Mononuclear cell (primary cell): ENCODE measurements around the gene KCP. TPM values are rescaled to one million over a fixed set of nuclear protein-coding genes. Genes with fewer than 3 reads are reported as not detected.

Source experiments
- H3K27me3 ChIP-seq: 2 replicates; pipeline ENCODE4 v1.6.0; 2011; ENCODE audit warnings: low read length, control low read depth; ENCODE audit not compliant: insufficient read depth
- H3K4me1 ChIP-seq: 2 replicates; pipeline ENCODE4 v1.5.1; 2011; ENCODE audit warnings: mild to moderate bottlenecking, low read length, control low read depth; ENCODE audit not compliant: insufficient read depth
- H3K4me3 ChIP-seq: 2 replicates; pipeline ENCODE4 v1.5.1; 2011; ENCODE audit warnings: mild to moderate bottlenecking, low read length, moderate library complexity
- H3K9me3 ChIP-seq: 2 replicates; pipeline ENCODE4 v1.5.1; 2011; ENCODE audit warnings: low read depth, mild to moderate bottlenecking, control low read depth, low read length
- total RNA-seq: library from RNA; depleted of rRNA; stranded (reverse); fragments of >200 nt; gene quantifications from one replicate; pipeline ENCODE4 v1.2.3, GENCODE V29; 2012

The KCP gene
- total RNA-seq, 1 donor: 0.10 TPM

GRCh38 chr7:128941946-128942526, 31.5 kb upstream of the KCP start:
- H3K27me3 ChIP-seq: no peaks in the 10 kb centered on the region
- H3K4me1 ChIP-seq: peaks cover 64% of the 10 kb centered on the region
- H3K4me3 ChIP-seq: no peak overlapping the region
- H3K9me3 ChIP-seq: no peaks in the 10 kb centered on the region

GRCh38 chr7:128941323-128941890, 30.9 kb upstream of the KCP start:
- H3K4me1 ChIP-seq: peaks cover 64% of the 10 kb centered on the region
- peak overlapping the region; percentile 35 for H3K4me3 ChIP-seq
- H3K27me3 ChIP-seq: no peaks in the 10 kb centered on the region
- no peaks in the 10 kb centered on the region for H3K9me3 ChIP-seq

GRCh38 chr7:128940494-128941322, 30.2 kb upstream of the KCP start:
- Histone ChIP-seq H3K4me1 (peaks cover 68% of the 10 kb centered on the region), H3K4me3 (peak overlapping the region; percentile 35), H3K27me3 (no peaks in the 10 kb centered on the region), H3K9me3 (no peaks in the 10 kb centered on the region)

- Histone ChIP-seq H3K9me3 (no peaks in the 10 kb centered on the region), H3K27me3 (no peaks in the 10 kb centered on the region), H3K4me1 (peaks cover 76% of the 10 kb centered on the region), H3K4me3 (peak overlapping the region; percentile 35)
These were observed 29.4 kb upstream of the KCP start for GRCh38 chr7:128939861-128940410.

GRCh38 chr7:128939075-128939860, 28.8 kb upstream of the KCP start:
- H3K27me3 ChIP-seq: no peaks in the 10 kb centered on the region
- H3K9me3 ChIP-seq: no peaks in the 10 kb centered on the region
- peak overlapping the region; percentile 35 for H3K4me3 ChIP-seq
- H3K4me1 ChIP-seq: peaks cover 79% of the 10 kb centered on the region

GRCh38 chr7:128938544-128939074, 28.1 kb upstream of the KCP start:
- no peaks in the 10 kb centered on the region for H3K27me3 ChIP-seq
- peaks cover 79% of the 10 kb centered on the region for H3K4me1 ChIP-seq
- peak overlapping the region; percentile 73 for H3K4me3 ChIP-seq
- no peaks in the 10 kb centered on the region for H3K9me3 ChIP-seq

- Histone ChIP-seq H3K9me3 (no peaks in the 10 kb centered on the region), H3K4me1 (peaks cover 80% of the 10 kb centered on the region), H3K27me3 (no peaks in the 10 kb centered on the region), H3K4me3 (peak within 1 kb of the TSS; percentile 73)
These were observed 27.4 kb upstream of the KCP start, which contains the start of gene IRF5 for GRCh38 chr7:128937647-128938543. TSS of gene IRF5 (plus strand) at chr7:128937927. CDS start at chr7:128942082, 4,155 bp downstream.

- peaks cover 83% of the 10 kb centered on the region for H3K4me1 ChIP-seq
- no peaks in the 10 kb centered on the region for H3K9me3 ChIP-seq
- no peaks in the 10 kb centered on the region for H3K27me3 ChIP-seq
- H3K4me3 ChIP-seq: peak overlapping the region; percentile 73
These were observed 26.8 kb upstream of the KCP start for GRCh38 chr7:128937271-128937646.

- H3K9me3 ChIP-seq: no peaks in the 10 kb centered on the region
- no peak overlapping the region for H3K4me3 ChIP-seq
- H3K4me1 ChIP-seq: peaks cover 81% of the 10 kb centered on the region
- H3K27me3 ChIP-seq: no peaks in the 10 kb centered on the region
These were observed 26.3 kb upstream of the KCP start for GRCh38 chr7:128936798-128937197.

GRCh38 chr7:128935342-128935730, 24.8 kb upstream of the KCP start:
- Histone ChIP-seq H3K4me1 (peaks cover 66% of the 10 kb centered on the region), H3K9me3 (no peaks in the 10 kb centered on the region), H3K4me3 (no peak overlapping the region), H3K27me3 (no peaks in the 10 kb centered on the region)

- no peaks in the 10 kb centered on the region for H3K9me3 ChIP-seq
- no peak overlapping the region for H3K4me3 ChIP-seq
- H3K4me1 ChIP-seq: peaks cover 59% of the 10 kb centered on the region
- no peaks in the 10 kb centered on the region for H3K27me3 ChIP-seq
These were observed 24.1 kb upstream of the KCP start for GRCh38 chr7:128934361-128935341.

GRCh38 chr7:128933180-128933891, 22.8 kb upstream of the KCP start:
- H3K4me3 ChIP-seq: no peak overlapping the region
- H3K27me3 ChIP-seq: no peaks in the 10 kb centered on the region
- peaks cover 53% of the 10 kb centered on the region for H3K4me1 ChIP-seq
- H3K9me3 ChIP-seq: no peaks in the 10 kb centered on the region
